Lower lobe of right lung (tissue), 2 donors: Measurements from ENCODE around the gene FLCN. TPM values are rescaled to one million over a fixed set of nuclear protein-coding genes. Genes with fewer than 3 reads are reported as not detected.

Experiments
- ATAC-seq, 2 donors: fragments of 200-7000 bp; cut with Tn5 transposase; one replicate each; pipeline ENCODE4 v1.9.1; 2020 to 2022; ENCODE audit warnings: mild to moderate bottlenecking in 2 of 2, moderate library complexity in 2 of 2
- DNase-seq: peaks from one replicate; pipeline ENCODE4 v3.0.0-alpha.2; 2020
- H3K27ac ChIP-seq: fragments of 200-600 bp; one replicate; pipeline ENCODE4 v1.8.0; 2022
- H3K27me3 ChIP-seq: fragments of 200-600 bp; one replicate; pipeline ENCODE4 v1.8.0; 2022; ENCODE audit warnings: low read depth
- H3K36me3 ChIP-seq: fragments of 200-600 bp; one replicate; pipeline ENCODE4 v1.8.0; 2022; ENCODE audit warnings: mild to moderate bottlenecking
- H3K4me1 ChIP-seq: fragments of 200-600 bp; one replicate; pipeline ENCODE4 v1.8.0; 2022
- H3K4me3 ChIP-seq: fragments of 200-600 bp; one replicate; pipeline ENCODE4 v1.8.0; 2022; ENCODE audit warnings: mild to moderate bottlenecking
- H3K9me3 ChIP-seq: fragments of 200-600 bp; one replicate; pipeline ENCODE4 v1.8.0; 2022
- intact Hi-C: fragments of 100-400 bp; cut with DNase I; formaldehyde crosslinking; loops from one replicate; pipeline ENCODE4 v1.11.0; 2022
- total RNA-seq: library from RNA; stranded (reverse); fragmentation: NEBNext Ultra II Directional; extraction: Animal tissue kit (Norgen Biotek cat#: 25700); gene quantifications from one replicate; pipeline ENCODE4 v1.2.1, GENCODE V29; 2021
- TF ChIP-seq, protein P1 (sequence below): fragments of 200-600 bp; IDR thresholded peaks from one replicate; pipeline ENCODE4 v1.8.0; 2022; ENCODE audit warnings: antibody characterized with exemption, mild to moderate bottlenecking
- donor health status: DM: no; HTN: yes; CAD: no; lungs with severe emphysema.

FLCN gene
- total RNA-seq, 1 donor from 2014 or later: 92.6 TPM

DNA sequence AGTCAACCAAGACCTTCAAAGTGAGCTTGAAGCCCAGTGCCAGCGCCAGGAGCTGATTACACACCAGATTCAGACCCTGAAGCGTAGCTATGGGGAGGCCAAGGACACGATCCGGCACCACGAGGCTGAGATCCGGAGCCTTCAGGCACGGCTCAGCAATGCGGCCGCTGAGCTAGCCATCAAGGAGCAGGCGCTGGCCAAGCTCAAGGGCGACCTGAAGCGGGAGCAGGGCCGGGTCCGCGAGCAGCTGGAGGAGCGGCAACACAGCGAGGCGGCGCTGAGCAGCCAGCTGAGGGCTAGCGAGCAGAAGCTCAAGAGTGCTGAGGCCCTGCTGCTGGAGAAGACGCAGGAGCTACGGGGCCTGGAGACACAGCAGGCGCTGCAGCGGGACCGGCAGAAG is 72.8 kb downstream of the FLCN start:
- no peak overlapping the region for H3K4me3 ChIP-seq
- no peak overlapping the region for H3K27ac ChIP-seq
- ATAC-seq (no peak), DNase-seq (no peak)
- H3K36me3 ChIP-seq: peaks cover 100% of the 10 kb centered on the region
- H3K27me3 ChIP-seq: no peaks in the 10 kb centered on the region
- intact Hi-C loops: no loop called here
- no peaks in the 10 kb centered on the region for H3K4me1 ChIP-seq
- no peaks in the 10 kb centered on the region for H3K9me3 ChIP-seq
- TF ChIP-seq, protein P1, sequence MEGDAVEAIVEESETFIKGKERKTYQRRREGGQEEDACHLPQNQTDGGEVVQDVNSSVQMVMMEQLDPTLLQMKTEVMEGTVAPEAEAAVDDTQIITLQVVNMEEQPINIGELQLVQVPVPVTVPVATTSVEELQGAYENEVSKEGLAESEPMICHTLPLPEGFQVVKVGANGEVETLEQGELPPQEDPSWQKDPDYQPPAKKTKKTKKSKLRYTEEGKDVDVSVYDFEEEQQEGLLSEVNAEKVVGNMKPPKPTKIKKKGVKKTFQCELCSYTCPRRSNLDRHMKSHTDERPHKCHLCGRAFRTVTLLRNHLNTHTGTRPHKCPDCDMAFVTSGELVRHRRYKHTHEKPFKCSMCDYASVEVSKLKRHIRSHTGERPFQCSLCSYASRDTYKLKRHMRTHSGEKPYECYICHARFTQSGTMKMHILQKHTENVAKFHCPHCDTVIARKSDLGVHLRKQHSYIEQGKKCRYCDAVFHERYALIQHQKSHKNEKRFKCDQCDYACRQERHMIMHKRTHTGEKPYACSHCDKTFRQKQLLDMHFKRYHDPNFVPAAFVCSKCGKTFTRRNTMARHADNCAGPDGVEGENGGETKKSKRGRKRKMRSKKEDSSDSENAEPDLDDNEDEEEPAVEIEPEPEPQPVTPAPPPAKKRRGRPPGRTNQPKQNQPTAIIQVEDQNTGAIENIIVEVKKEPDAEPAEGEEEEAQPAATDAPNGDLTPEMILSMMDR: no peak

Other genes starting within 250 kb of the FLCN start
- 232 TPM for gene MPRIP, start 194.7 kb downstream of the FLCN start, total RNA-seq
- 3.8 TPM for gene PLD6, start 30.8 kb downstream of the FLCN start, total RNA-seq
- gene COPS3, start 44.1 kb upstream of the FLCN start, total RNA-seq: 50.1 TPM
- 1.1 TPM for gene NT5M, start 66.2 kb upstream of the FLCN start, total RNA-seq
- gene MED9, start 239.8 kb upstream of the FLCN start, total RNA-seq: 14.5 TPM